ENCODE data around the gene MAP4K2. TPM values are rescaled to one million over a fixed set of nuclear protein-coding genes. Genes with fewer than 3 reads are reported as not detected.

Gene MAP4K2
- total and polyA plus RNA-seq, 2 of the 13 experiments (the other 11 are each of a cell fraction or from before 2014, with no cell fraction given) = 8.3 to 17.6 TPM

DNA sequence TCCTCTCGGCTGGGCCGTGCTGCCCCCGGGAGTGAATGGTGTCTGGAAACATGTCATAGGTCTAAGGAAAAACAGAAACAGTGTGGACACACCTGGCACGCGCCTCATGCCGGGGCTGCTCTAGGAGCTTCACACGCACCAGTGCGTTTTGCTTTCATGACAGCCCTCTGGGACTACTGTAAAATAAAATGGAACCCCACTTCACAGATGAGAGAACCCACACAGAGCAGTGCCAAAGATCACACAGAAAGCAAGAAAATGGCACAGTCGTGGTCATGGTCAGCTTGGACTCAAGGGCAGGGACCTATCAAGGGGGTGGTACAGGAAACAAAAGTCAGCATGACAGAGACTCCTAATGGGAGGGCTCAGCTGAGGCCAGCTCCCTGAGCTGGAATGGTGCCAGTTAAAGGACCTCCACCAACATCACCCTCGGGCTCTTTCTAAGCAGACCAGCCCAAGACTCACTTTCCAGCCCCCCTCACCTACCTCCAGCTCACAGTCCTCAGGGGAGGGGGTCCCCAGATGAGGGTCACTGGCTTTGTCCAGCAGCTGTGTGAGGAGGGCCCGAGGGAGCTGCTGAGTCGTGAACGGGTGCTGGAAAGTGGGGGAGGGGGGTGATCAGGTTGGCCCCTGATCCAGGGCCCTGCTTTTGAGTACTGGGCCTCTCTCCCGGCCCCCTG lies 3.3 kb downstream of the MAP4K2 start (continued):
- TF ChIP-seq, protein P1, sequence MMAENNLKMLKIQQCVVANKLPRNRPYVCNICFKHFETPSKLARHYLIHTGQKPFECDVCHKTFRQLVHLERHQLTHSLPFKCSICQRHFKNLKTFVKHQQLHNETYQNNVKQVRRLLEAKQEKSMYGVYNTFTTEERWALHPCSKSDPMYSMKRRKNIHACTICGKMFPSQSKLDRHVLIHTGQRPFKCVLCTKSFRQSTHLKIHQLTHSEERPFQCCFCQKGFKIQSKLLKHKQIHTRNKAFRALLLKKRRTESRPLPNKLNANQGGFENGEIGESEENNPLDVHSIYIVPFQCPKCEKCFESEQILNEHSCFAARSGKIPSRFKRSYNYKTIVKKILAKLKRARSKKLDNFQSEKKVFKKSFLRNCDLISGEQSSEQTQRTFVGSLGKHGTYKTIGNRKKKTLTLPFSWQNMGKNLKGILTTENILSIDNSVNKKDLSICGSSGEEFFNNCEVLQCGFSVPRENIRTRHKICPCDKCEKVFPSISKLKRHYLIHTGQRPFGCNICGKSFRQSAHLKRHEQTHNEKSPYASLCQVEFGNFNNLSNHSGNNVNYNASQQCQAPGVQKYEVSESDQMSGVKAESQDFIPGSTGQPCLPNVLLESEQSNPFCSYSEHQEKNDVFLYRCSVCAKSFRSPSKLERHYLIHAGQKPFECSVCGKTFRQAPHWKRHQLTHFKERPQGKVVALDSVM (CRISPR knock-in tag; IDR thresholded peaks at IDR 0.05) = no peak
- TF ChIP-seq ZNF367 (CRISPR knock-in tag; IDR thresholded peaks at IDR 0.05; ENCODE audit: borderline replicate concordance) (no peak), ZNF724P (CRISPR knock-in tag; IDR thresholded peaks at IDR 0.05; ENCODE audit: borderline replicate concordance) (no peak), POLR2A (IDR thresholded peaks at IDR 0.05; ENCODE audit: insufficient read depth in 1 of 2, low read depth in 2 of 2, low read length in 2 of 2) (no peak), KDM4B (CRISPR knock-in tag; IDR thresholded peaks at IDR 0.05) (no peak), HNRNPL (IDR thresholded peaks at IDR 0.05; ENCODE audit: low read depth, low read length) (no peak), ZNF232 (CRISPR knock-in tag; IDR thresholded peaks at IDR 0.05; ENCODE audit: borderline replicate concordance) (no peak), ZNF441 (CRISPR knock-in tag; IDR thresholded peaks at IDR 0.05; ENCODE audit: borderline replicate concordance) (no peak), RFX5 (IDR thresholded peaks at IDR 0.05; ENCODE audit: low read depth, low read length) (no peak), SMYD3 (CRISPR knock-in tag; IDR thresholded peaks at IDR 0.05) (no peak), ZNF260 (CRISPR knock-in tag; IDR thresholded peaks at IDR 0.05; ENCODE audit: borderline replicate concordance, low read depth) (no peak)
- TF ChIP-seq, protein P2, sequence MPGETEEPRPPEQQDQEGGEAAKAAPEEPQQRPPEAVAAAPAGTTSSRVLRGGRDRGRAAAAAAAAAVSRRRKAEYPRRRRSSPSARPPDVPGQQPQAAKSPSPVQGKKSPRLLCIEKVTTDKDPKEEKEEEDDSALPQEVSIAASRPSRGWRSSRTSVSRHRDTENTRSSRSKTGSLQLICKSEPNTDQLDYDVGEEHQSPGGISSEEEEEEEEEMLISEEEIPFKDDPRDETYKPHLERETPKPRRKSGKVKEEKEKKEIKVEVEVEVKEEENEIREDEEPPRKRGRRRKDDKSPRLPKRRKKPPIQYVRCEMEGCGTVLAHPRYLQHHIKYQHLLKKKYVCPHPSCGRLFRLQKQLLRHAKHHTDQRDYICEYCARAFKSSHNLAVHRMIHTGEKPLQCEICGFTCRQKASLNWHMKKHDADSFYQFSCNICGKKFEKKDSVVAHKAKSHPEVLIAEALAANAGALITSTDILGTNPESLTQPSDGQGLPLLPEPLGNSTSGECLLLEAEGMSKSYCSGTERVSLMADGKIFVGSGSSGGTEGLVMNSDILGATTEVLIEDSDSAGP (CRISPR knock-in tag; IDR thresholded peaks at IDR 0.05; ENCODE audit: borderline replicate concordance) = peak; percentile 99
- TF ChIP-seq, protein P3, sequence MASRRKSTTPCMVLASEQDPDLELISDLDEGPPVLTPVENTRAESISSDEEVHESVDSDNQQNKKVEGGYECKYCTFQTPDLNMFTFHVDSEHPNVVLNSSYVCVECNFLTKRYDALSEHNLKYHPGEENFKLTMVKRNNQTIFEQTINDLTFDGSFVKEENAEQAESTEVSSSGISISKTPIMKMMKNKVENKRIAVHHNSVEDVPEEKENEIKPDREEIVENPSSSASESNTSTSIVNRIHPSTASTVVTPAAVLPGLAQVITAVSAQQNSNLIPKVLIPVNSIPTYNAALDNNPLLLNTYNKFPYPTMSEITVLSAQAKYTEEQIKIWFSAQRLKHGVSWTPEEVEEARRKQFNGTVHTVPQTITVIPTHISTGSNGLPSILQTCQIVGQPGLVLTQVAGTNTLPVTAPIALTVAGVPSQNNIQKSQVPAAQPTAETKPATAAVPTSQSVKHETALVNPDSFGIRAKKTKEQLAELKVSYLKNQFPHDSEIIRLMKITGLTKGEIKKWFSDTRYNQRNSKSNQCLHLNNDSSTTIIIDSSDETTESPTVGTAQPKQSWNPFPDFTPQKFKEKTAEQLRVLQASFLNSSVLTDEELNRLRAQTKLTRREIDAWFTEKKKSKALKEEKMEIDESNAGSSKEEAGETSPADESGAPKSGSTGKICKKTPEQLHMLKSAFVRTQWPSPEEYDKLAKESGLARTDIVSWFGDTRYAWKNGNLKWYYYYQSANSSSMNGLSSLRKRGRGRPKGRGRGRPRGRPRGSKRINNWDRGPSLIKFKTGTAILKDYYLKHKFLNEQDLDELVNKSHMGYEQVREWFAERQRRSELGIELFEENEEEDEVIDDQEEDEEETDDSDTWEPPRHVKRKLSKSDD (CRISPR knock-in tag; IDR thresholded peaks at IDR 0.05; ENCODE audit: low read depth) = no peak
- TF ChIP-seq, protein P4, sequence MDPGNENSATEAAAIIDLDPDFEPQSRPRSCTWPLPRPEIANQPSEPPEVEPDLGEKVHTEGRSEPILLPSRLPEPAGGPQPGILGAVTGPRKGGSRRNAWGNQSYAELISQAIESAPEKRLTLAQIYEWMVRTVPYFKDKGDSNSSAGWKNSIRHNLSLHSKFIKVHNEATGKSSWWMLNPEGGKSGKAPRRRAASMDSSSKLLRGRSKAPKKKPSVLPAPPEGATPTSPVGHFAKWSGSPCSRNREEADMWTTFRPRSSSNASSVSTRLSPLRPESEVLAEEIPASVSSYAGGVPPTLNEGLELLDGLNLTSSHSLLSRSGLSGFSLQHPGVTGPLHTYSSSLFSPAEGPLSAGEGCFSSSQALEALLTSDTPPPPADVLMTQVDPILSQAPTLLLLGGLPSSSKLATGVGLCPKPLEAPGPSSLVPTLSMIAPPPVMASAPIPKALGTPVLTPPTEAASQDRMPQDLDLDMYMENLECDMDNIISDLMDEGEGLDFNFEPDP (CRISPR knock-in tag; conservative IDR thresholded peaks at IDR 0.05) = 0 out of 2 replicates have a peak, but pooled peaks have one; percentile 25
- TF ChIP-seq, protein P5, sequence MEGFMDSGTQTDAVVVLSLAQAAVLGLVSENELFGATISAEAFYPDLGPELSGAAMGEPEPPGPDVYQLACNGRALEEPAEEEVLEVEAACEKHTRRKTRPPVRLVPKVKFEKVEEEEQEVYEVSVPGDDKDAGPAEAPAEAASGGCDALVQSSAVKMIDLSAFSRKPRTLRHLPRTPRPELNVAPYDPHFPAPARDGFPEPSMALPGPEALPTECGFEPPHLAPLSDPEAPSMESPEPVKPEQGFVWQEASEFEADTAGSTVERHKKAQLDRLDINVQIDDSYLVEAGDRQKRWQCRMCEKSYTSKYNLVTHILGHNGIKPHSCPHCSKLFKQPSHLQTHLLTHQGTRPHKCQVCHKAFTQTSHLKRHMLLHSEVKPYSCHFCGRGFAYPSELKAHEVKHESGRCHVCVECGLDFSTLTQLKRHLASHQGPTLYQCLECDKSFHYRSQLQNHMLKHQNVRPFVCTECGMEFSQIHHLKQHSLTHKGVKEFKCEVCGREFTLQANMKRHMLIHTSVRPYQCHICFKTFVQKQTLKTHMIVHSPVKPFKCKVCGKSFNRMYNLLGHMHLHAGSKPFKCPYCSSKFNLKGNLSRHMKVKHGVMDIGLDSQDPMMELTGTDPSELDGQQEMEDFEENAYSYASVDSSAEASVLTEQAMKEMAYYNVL (CRISPR knock-in tag; IDR thresholded peaks at IDR 0.05; ENCODE audit: borderline replicate concordance) = no peak
- TF ChIP-seq, protein P6, sequence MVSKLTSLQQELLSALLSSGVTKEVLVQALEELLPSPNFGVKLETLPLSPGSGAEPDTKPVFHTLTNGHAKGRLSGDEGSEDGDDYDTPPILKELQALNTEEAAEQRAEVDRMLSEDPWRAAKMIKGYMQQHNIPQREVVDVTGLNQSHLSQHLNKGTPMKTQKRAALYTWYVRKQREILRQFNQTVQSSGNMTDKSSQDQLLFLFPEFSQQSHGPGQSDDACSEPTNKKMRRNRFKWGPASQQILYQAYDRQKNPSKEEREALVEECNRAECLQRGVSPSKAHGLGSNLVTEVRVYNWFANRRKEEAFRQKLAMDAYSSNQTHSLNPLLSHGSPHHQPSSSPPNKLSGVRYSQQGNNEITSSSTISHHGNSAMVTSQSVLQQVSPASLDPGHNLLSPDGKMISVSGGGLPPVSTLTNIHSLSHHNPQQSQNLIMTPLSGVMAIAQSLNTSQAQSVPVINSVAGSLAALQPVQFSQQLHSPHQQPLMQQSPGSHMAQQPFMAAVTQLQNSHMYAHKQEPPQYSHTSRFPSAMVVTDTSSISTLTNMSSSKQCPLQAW (CRISPR knock-in tag; IDR thresholded peaks at IDR 0.05) = 0 out of 2 replicates have a peak, but pooled peaks have one; percentile 29
